Uterus (tissue), 2 donors: ENCODE results near the gene NDNF.

Experiments used
- POLR2A ChIP-seq, 2 donors: fragments of 450-650 bp; IDR thresholded peaks; one replicate each; pipeline ENCODE4 v1.6.1; 2016; ENCODE audit warnings: antibody characterized with exemption in 2 of 2, mild to moderate bottlenecking in 1 of 2, moderate library complexity in 1 of 2
- TF ChIP-seq, protein P1 (sequence below), 4 experiments: fragments of 200-600 bp in 2 of 4; fragments of 450-650 bp in 2 of 4; sonication (generic) in 2 of 4; IDR thresholded peaks; one replicate each; pipeline ENCODE4 v1.5.1; 2016 to 2019; ENCODE audit warnings: antibody characterized with exemption in 4 of 4, mild to moderate bottlenecking in 2 of 4, moderate library complexity in 1 of 4

DNA sequence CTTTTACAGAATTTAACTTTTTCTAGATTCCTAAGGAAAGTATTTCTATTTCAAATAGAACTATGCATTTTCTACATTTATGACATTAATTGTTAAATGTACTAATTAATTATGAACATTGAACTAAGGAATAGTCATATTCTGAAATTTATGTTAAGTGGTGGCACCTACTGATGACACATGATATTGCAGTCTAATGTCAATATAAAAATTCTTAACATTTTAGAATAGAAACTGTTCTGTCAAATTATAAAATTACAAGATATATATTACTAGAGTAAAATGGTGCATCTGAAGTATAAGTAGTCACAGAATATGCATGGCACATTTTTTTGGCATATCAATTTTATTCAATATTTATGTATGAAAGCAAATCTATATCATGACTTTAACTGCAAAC is 40.2 kb upstream of the NDNF start:
- TF ChIP-seq, protein P1, sequence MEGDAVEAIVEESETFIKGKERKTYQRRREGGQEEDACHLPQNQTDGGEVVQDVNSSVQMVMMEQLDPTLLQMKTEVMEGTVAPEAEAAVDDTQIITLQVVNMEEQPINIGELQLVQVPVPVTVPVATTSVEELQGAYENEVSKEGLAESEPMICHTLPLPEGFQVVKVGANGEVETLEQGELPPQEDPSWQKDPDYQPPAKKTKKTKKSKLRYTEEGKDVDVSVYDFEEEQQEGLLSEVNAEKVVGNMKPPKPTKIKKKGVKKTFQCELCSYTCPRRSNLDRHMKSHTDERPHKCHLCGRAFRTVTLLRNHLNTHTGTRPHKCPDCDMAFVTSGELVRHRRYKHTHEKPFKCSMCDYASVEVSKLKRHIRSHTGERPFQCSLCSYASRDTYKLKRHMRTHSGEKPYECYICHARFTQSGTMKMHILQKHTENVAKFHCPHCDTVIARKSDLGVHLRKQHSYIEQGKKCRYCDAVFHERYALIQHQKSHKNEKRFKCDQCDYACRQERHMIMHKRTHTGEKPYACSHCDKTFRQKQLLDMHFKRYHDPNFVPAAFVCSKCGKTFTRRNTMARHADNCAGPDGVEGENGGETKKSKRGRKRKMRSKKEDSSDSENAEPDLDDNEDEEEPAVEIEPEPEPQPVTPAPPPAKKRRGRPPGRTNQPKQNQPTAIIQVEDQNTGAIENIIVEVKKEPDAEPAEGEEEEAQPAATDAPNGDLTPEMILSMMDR (IDR thresholded peaks at IDR 0.05): no peak
- TF ChIP-seq POLR2A (IDR thresholded peaks at IDR 0.05): no peak
